NCI-H1436 treated with DMSO at 0.1 percent for 48 hours (cell line): ENCODE results near the gene ANKH.
A peak's percentile ranks its signal among the peaks of the same experiment; 100 is the strongest.

Source experiments
- DNase-seq: peaks from one replicate; lab custom pipeline; 2025; lab: John Stamatoyannopoulos, UW

Gene ANKH

DNA sequence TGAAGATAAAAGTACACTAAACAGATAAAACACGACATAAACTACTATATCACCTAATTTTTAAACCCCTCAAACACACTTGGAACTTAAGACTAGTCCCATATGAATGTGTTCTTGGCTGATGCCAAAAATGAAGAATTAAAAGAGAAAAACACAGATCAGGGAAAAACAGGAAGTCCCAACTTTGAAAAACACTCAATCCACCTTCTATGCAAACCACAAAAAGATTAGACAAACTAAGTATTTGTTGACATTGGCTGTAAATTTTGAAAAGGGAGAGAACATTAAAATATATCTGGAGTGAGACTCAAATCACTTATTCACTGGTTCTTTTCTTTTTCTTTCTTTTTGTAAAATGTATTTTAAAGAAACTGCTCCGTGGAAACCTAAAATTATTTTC is 81.4 kb downstream of the ANKH start:
- no peak for DNase-seq

DNA sequence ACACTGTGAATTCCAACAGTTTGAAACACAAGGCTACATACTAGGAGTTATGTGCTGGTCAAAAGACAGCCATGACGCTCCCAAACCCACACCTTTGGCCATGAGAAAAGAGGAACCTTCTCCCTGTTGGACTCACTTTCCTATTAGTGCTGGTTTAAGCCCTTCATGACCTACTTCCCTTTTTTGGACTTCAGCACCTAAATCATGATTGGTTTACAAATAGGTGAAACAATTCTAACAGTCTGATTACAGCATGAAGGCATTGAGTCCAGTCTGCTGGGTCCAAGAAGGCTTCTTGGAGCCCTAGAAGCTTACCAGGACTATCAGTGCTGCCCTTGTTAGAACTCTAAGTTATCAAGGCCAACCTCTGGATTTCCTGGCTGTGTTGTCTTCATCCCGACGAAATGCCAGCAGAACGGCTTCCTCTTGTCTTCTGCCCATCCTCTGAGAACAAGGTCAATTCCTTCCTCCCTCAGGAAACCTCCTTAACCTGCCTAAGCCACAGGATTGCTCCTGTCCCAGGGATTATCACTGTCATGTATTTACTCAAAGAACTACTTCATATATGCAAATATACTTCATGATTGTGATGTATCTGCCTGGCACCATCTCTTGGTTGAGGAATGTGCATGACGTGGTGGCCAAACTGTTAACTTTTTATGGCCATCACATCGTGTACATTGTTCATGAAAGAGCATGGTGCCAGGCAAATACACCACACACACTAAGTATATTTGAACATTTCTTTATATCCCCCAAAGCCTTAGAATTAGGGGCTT is 83.6 kb downstream of the ANKH start:
- no peak for DNase-seq

GRCh38 chr5:14783691-14784090 is 87.9 kb downstream of the ANKH start:
- no peak for DNase-seq

DNA sequence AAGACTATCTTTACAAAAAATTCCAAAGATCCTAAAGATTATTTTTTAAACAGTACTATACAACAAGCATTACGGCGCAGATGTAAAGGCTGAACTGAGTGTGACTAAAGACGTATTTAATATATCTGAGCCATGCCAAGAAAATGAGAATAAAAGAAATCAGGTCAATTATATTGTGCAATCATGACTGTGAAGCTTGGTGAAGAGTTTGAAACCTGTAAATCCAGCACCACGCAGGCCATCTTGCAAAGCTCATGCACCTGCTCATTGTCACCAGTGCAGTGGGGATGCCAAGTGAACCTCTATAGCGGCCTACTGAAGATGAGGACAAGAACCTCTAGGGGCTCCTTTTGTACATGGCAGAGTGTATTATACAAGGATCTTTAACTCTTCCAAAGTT is 89.0 kb downstream of the ANKH start:
- DNase-seq, result no peak

GRCh38 chr5:14781106-14781505 is 90.5 kb downstream of the ANKH start:
- DNase-seq, result no peak

DNA sequence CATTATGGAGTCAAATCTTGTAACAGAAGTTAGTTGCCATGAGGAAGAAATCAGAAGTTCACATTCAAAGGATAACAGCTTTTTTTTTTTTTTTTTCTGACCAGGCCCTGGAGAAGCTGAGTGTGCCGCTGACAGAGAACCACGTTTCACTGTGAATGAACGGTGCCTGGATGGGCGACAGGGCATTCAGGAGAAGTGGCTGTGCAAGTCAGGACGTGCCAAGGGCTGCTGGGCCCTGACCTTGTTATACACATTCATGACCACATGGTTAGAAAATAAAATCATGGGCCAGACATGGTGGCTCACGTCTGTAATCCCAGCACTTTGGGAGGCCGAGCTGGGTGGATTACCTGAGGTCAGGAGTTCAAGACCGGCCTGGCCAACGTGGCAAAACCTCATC is 91.6 kb downstream of the ANKH start:
- DNase-seq, result no peak

GRCh38 chr5:14778792-14779070 is 92.8 kb downstream of the ANKH start:
- no peak for DNase-seq

GRCh38 chr5:14777932-14778791 is 93.4 kb downstream of the ANKH start:
- DNase-seq, result no peak

DNA sequence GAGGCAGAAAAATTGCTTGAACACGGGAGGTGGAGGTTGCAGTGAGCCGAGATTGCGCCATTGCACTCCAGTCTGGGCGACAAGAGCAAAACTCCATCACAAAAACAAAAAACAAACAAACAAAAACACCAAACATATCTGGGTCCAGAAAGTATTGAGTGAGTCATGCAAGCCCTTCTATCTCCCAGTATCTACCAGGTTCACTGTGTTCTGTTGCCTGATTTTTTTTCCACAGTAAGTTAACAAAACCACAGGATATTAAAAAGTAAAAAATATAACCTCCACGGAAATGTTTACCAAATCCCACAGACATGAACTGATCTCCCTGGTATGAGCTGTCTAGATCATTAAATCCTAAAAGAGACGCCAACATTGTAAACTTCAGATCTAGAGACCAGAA is 94.4 kb downstream of the ANKH start:
- DNase-seq, result no peak

DNA sequence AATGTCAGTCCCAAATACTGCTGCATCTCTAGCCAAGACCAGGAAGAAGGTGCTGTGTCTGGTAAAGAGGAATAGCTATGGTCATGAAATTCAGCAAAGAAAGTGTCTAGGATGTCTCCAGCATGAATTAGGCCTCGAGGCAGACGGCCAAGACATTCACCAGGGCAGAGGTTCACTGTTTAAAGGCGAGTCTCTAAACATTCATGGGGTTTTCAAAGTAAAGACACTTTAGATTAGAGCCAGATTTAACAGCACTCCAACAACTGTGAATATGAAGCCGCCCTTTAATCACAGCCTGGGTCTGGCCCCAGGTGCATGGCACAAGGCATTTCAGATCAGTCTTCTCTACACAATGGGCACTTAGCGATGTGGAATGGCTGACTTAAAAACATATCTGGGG is 95.0 kb downstream of the ANKH start:
- DNase-seq, result no peak

DNA sequence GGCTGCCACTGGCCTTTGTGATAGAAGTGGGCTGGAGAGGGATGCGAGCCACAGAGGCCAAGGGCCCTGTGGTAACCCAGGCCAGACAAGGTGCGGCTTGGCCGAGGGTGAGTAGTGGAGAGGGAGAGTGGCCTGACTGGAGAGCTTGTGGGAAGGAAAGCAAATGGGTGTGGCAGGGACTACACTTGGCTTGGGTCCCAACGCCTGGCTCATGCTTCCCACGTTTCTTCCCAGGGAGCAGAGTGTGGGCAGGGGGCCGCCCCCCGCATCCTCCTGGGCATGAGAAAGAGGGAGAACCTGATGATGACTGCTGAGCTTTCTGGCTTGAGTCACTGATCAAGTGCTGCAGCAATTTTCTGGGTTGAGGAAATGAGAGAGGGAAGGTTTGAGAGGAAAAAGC is 95.7 kb downstream of the ANKH start:
- DNase-seq, result no peak

- DNase-seq, result no peak
These were observed 98.0 kb downstream of the ANKH start for GRCh38 chr5:14773588-14773987.

DNA sequence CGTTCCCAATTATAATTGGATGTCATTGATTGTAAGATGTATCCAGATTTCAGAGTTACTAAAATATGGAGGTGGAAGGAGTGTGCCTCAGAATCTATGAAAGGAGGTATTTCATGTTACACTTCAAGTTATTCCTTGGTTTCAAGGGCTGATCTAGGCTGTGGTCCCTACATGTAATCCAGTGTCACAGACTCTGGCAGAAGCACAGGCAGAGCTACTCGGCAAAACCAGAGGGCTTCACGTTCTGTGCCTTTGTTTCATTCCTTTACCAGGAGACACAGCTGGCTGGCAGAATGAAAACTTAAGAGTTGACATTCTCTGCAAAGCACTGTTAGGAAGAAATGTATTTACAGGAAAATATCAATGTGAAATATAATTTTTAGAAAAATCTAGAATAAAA is 99.6 kb downstream of the ANKH start:
- DNase-seq, result no peak

DNA sequence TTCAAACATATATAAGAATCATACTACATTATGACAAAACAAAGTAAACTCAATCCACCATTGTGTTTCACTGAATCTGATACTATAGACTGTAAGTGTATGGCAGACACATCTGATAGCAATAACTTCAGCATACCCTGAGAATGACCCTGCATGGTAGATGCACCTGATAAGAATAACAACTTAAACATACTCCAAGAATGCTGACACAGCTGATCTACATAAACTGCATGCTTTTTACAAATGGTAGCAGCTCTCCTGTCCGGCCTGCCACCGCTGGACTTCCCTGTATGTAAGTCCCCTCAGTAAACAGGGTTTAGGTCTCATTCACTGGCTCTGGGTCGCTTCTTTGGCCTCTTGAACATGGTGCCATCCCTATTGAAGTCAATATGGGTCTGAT is 100.4 kb downstream of the ANKH start:
- no peak for DNase-seq

DNA sequence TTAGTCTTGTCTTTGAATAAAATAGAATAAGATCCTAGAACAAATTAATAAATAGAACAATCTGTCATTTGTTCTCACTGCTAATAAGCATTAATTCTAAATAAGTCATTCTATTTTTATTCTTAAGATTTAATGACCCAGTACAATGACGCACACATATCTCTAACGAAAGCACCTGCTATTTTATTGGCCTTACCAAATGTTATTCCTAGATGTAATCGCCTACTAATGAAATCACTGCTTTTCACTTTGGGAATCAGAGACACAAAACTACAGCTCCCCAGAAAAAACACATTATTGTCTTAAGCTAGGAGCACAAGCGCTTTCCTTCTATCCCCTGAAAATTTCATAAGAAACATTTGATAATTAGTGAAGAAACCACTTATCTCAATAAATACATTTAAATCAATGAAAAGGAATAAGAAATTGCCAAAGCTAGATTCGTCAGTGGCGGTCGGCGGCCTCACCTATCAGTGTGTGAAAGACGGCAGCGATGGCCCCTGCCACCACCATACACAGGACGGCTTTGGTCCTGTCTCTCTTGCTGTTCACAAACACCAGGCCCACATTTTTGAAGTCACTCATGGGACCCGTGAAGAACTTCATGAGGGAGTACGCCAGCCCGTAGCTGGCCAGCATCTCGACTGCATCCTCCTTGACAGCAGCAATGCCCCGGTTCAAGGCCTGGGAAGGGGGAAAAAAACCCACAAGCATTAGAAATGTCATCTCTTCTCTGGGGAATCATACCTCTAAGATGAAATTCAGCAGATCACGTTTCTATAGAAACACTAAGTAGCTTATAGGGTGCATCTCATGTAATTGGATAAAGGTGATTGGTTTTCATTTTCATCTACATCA is 102.8 kb downstream of the ANKH start:
- DNase-seq, result no peak

DNA sequence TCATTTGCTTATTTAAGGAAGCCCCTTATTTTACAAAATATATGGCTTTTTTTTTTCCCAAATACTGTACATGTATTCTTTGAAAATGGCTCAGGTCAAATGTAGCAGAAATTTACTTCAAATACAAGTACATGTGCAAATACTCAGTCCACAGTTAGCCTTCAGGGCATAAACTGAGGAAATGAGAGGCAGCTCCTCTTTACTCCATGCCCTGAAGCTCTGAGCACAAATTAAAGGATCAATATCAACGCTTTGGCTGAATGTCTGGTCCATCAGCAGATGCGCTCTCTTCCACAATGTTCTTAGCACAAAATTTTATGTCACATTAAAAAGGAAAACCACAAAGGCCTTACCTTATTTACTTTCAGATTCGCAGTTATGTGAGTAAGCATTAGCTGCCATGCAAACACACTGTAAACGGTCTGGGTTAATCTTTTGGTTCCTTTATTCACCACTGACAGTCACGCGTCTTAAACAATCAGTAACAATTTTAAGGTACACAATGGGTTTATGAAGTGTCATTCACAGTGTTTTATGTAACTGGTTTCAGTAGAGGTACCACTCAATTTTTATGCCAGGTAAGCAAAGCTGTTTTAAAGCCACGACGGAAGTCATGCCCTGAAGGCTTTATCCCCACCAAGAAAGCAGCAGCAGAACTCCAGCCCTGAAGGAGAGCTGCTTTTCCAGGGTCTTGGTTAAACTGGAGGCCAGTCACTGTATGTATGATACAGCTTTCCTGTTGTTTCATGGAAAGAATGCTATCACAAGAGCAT is 103.7 kb downstream of the ANKH start:
- peak; percentile 37 for DNase-seq

DNA sequence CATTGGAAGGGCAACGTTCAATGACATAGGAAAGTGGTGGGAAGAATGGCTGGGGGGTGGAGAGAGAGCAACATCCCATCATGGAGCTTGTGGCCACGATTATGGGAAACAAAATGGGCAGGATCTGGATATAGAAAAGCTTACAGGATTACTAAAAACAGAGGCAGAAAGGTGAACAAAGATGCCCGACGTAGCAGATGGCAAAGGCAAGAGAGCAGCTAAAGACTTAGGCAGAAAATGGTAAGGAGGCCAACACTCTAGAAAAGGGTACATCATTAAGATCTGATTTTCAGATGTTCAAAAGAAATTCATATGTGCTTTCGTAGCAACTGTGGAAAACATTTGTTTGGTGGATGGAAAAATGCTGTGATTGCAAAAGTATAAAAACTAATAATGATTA is 104.5 kb downstream of the ANKH start:
- DNase-seq, result no peak

- DNase-seq, result no peak
These were observed 105.0 kb downstream of the ANKH start for GRCh38 chr5:14766584-14766983.

- no peak for DNase-seq
These were observed 106.0 kb downstream of the ANKH start for GRCh38 chr5:14765587-14765986.

DNA sequence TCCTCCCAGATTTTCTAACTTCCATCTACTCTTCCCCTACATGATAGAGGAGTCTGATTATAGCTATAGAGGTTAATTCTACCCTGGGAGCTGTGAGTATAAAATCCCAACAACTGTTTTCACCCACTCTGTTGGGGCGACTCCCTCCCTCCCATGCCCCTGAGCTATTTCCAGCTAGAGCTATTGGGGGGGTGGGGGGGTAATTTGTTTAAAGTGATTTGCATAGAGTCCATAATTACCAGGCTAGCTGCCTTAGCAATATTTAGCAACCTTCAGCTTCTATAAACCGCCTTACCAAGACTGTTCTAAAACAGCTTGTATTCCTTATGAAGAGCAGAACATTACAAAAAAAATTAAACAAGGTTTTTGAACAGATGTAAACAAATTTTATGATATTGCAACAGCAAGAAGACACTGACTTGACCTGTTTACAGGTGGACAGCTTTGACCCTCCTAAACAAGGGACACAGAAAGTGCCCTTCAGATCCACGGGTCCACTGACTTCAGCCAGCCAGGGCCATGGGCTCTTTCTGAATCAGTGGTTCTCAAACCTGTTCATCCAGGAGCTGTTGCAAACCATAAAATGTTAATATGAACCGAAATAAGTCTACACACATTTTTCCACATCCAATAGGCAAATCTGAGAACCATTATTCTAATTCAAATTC is 108.9 kb downstream of the ANKH start:
- DNase-seq, result no peak

DNA sequence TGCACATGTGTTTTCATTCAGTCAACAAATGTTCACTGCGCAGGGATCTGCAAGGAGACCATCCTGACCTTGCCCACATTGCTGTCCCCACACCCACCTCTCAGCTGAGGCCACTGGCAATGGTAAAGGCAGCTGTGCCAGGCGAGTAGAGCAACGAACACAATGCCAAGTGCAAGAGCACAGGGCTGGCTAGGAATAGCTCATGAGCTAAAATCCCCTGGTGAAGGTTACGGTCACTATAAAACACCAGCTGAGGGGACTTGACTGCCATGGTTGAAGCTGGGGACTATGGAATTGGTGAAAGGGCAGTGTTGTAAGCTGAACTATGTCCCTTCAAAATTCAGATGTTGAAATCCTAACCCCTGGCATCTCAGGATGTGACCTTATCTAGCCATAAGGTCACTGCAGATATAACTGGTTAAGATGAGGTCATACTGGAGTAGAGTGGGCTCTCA is 111.0 kb downstream of the ANKH start:
- DNase-seq, result no peak
